SU-DHL-6 (cell line): ENCODE measurements around the gene SNRNP48.
A peak's percentile ranks its signal among the peaks of the same experiment; 100 is the strongest.

ENCODE experiments used
- H2AFZ ChIP-seq: fragments of 200-600 bp; sonication (generic); 2 replicates; pipeline ENCODE4 v1.6.1; 2014; ENCODE audit warnings: low read depth, mild to moderate bottlenecking, moderate library complexity, mixed read lengths, antibody characterized with exemption, low read length; ENCODE audit not compliant: severe bottlenecking
- H3F3A ChIP-seq: fragments of 200-600 bp; shearing (Covaris generic); 2 replicates; pipeline ENCODE4 v1.6.0; 2016; ENCODE audit warnings: antibody characterized with exemption, mild to moderate bottlenecking; ENCODE audit not compliant: insufficient read depth
- H3K27ac ChIP-seq: fragments of 200-600 bp; sonication (generic); 2 replicates; pipeline ENCODE4 v1.5.1; 2016; ENCODE audit warnings: low read depth, mild to moderate bottlenecking, low read length, moderate library complexity, mixed read lengths
- H3K27me3 ChIP-seq: fragments of 200-600 bp; sonication (generic), shearing (Covaris generic); 2 replicates; pipeline ENCODE4 v1.6.0; 2014; ENCODE audit warnings: mild to moderate bottlenecking, low read length
- H3K36me3 ChIP-seq: fragments of 200-600 bp; sonication (generic); 2 replicates; pipeline ENCODE4 v1.6.1; 2014; ENCODE audit warnings: mild to moderate bottlenecking, low read length, mixed read lengths
- H3K4me2 ChIP-seq: fragments of 300-600, 200-600 bp; shearing (Covaris generic), sonication (generic); 2 replicates; pipeline ENCODE4 v1.6.0; 2014; ENCODE audit warnings: low read length, low read depth, mild to moderate bottlenecking; ENCODE audit not compliant: poor library complexity, severe bottlenecking
- H3K4me3 ChIP-seq: fragments of 200-600 bp; sonication (generic); 2 replicates; pipeline ENCODE4 v1.5.1; 2014; ENCODE audit warnings: antibody characterized with exemption, low read length, mild to moderate bottlenecking, mixed read lengths; ENCODE audit not compliant: insufficient read depth, poor library complexity, severe bottlenecking
- H3K79me2 ChIP-seq: fragments of 200-600 bp; sonication (generic); 2 replicates; pipeline ENCODE4 v1.6.1; 2014; ENCODE audit warnings: mild to moderate bottlenecking, low read length, moderate library complexity; ENCODE audit not compliant: insufficient read depth
- H3K9ac ChIP-seq: fragments of 200-600 bp; sonication (generic); 2 replicates; pipeline ENCODE4 v1.7.0; 2014; ENCODE audit warnings: mild to moderate bottlenecking, low read length
- H3K9me2 ChIP-seq: fragments of 200-600 bp; sonication (generic); replicated peaks from 2 replicates; pipeline ENCODE4 v1.6.1; 2014; ENCODE audit warnings: low read length; ENCODE audit not compliant: insufficient read depth
- H3K9me3 ChIP-seq: fragments of 200-600 bp; sonication (generic); 2 replicates; pipeline ENCODE4 v1.6.1; 2014; ENCODE audit warnings: low read length, mixed read lengths; ENCODE audit not compliant: insufficient read depth
- H4K20me1 ChIP-seq: fragments of 200-600 bp; sonication (generic); 2 replicates; pipeline ENCODE4 v1.6.1; 2014; ENCODE audit warnings: low read depth, mild to moderate bottlenecking, antibody characterized with exemption, low read length, moderate library complexity, mixed read lengths
- CTCF ChIP-seq: fragments of 200-600 bp; sonication (generic); IDR thresholded peaks from one replicate; pipeline ENCODE4 v1.5.1; 2017; ENCODE audit warnings: antibody characterized with exemption, mild to moderate bottlenecking, low read length, moderate library complexity; ENCODE audit not compliant: insufficient read depth, poor library complexity, severe bottlenecking
- EZH2phosphoT487 ChIP-seq: fragments of 200-600 bp; sonication (generic), shearing (Covaris generic); conservative IDR thresholded peaks from 2 replicates; pipeline ENCODE4 v1.6.1; 2018; ENCODE audit warnings: mild to moderate bottlenecking, antibody characterized with exemption, low read length, moderate library complexity, mixed read lengths

The SNRNP48 gene, protein sequence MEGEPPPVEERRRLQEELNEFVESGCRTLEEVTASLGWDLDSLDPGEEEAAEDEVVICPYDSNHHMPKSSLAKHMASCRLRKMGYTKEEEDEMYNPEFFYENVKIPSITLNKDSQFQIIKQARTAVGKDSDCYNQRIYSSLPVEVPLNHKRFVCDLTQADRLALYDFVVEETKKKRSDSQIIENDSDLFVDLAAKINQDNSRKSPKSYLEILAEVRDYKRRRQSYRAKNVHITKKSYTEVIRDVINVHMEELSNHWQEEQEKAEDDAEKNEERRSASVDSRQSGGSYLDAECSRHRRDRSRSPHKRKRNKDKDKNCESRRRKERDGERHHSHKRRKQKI

GRCh38 chr6:7589949-7590917 is at the start of gene SNRNP48:
Gene SNRNP48, plus strand, starts transcription at chr6:7590198. Its CDS starts 60 bp downstream, at chr6:7590258.
- H4K20me1 ChIP-seq, result peaks cover 26% of the 10 kb centered on the region
- peak within 1 kb of the TSS; percentile 91 for H3K9ac ChIP-seq
- H3K27me3 ChIP-seq, result no peaks in the 10 kb centered on the region
- H3F3A ChIP-seq, result no peaks in the 10 kb centered on the region
- peak within 1 kb of the TSS; percentile 84 for H3K4me2 ChIP-seq
- H3K9me2 ChIP-seq, result no peaks in the 10 kb centered on the region
- TF ChIP-seq EZH2phosphoT487, result no peak
- TF ChIP-seq CTCF, result no peak
- peak within 1 kb of the TSS; percentile 17 for H3K27ac ChIP-seq
- peak within 1 kb of the TSS; percentile 93 for H2AFZ ChIP-seq
- no peaks in the 10 kb centered on the region for H3K9me3 ChIP-seq
- H3K4me3 ChIP-seq, result peak within 1 kb of the TSS; percentile 94
- peaks cover 36% of the 10 kb centered on the region for H3K79me2 ChIP-seq
- H3K36me3 ChIP-seq, result peaks cover 23% of the 10 kb centered on the region

DNA sequence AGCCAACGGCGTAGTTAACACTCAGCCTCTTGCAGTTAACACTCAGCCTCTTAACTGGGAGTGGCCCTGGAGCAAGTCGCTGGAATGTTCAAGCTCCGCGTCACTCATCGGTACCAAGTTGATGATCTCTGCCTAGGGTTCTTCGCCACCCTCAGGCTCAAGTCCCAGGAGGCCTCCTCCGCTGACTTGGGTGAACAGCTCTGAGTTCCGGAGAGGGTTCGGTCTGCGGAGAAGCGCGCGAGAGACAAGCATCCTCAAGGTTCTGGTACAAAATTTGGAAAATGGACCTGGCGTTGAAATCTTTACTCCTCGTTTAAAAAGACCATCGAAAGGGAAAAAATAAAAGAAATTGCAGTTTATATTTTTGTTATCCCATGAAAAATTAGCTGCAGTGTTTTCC is 49.4 kb upstream of the SNRNP48 start:
- Histone ChIP-seq H3K4me2 (no peak overlapping the region), H3K27me3 (0 out of 2 replicates have a peak, but pooled peaks cover 3% of the 10 kb centered on the region), H3K27ac (no peak overlapping the region), H3K79me2 (no peaks in the 10 kb centered on the region), H2AFZ (no peak overlapping the region), H4K20me1 (no peaks in the 10 kb centered on the region), H3K9me2 (no peaks in the 10 kb centered on the region), H3K36me3 (no peaks in the 10 kb centered on the region), H3K9ac (no peak overlapping the region), H3F3A (no peaks in the 10 kb centered on the region), H3K9me3 (no peaks in the 10 kb centered on the region), H3K4me3 (no peak overlapping the region)
- TF ChIP-seq EZH2phosphoT487 (no peak), CTCF (no peak)

DNA sequence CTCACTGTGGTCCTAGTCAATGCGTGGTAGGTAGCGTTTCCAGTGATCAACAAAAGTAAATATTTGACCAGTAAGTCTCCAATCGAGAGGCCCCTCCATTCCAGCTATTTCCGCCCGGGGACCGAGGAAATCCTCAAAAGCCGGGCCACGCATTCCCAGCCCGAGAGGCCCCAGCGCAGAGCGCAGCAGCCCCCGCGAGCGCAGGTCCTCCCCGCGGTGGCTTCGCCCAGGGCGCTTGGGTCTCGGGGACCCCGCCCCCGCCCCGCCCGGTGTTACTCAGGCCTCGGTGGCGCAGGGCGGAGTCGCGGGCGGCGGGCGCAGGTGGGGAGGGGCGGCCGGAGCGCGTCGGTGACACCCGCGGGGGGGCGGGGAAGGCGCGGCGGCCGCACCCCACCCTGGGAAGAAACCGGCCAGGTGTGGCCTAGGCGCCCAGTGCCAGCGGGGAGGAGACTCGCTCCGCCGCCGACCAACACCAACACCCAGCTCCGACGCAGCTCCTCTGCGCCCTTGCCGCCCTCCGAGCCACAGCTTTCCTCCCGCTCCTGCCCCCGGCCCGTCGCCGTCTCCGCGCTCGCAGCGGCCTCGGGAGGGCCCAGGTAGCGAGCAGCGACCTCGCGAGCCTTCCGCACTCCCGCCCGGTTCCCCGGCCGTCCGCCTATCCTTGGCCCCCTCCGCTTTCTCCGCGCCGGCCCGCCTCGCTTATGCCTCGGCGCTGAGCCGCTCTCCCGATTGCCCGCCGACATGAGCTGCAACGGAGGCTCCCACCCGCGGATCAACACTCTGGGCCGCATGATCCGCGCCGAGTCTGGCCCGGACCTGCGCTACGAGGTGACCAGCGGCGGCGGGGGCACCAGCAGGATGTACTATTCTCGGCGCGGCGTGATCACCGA is 48.6 kb upstream of the SNRNP48 start, which contains the start of gene DSP:
Gene DSP, plus strand, starts transcription at position 497 of the 890 bp plus-strand sequence. Its CDS starts 245 bp downstream, at position 742.
- no peak for TF ChIP-seq EZH2phosphoT487
- no peak for TF ChIP-seq CTCF
- Histone ChIP-seq H2AFZ (no peak within 1 kb of the TSS), H3F3A (no peaks in the 10 kb centered on the region), H3K9me3 (no peaks in the 10 kb centered on the region), H3K79me2 (no peaks in the 10 kb centered on the region), H3K9me2 (no peaks in the 10 kb centered on the region), H4K20me1 (no peaks in the 10 kb centered on the region), H3K4me2 (no peak within 1 kb of the TSS), H3K27me3 (no peaks in the 10 kb centered on the region), H3K27ac (no peak within 1 kb of the TSS), H3K4me3 (no peak within 1 kb of the TSS), H3K9ac (no peak within 1 kb of the TSS), H3K36me3 (no peaks in the 10 kb centered on the region)
